Colonic mucosa (tissue), 4 donors: Measurements from ENCODE around the gene THBS2. TPM values are rescaled to one million over a fixed set of nuclear protein-coding genes. Genes with fewer than 3 reads are reported as not detected.

Experiments
- DNase-seq: peaks from one replicate; pipeline ENCODE4 v3.0.0-alpha.2; 2020
- H3K27ac ChIP-seq: fragments of 200-600 bp; one replicate; pipeline ENCODE4 v1.8.0; 2021
- H3K27me3 ChIP-seq: fragments of 200-600 bp; one replicate; pipeline ENCODE4 v1.8.0; 2021
- H3K36me3 ChIP-seq: fragments of 200-600 bp; one replicate; pipeline ENCODE4 v1.8.0; 2021
- H3K4me1 ChIP-seq: fragments of 200-600 bp; one replicate; pipeline ENCODE4 v1.8.0; 2021; ENCODE audit warnings: mild to moderate bottlenecking
- H3K4me3 ChIP-seq: fragments of 200-600 bp; one replicate; pipeline ENCODE4 v1.8.0; 2021
- H3K9ac ChIP-seq, 2 donors: one replicate each; pipeline ENCODE4 v1.7.0; 2013; ENCODE audit warnings: control low read depth in 2 of 2, low read depth in 2 of 2, low read length in 2 of 2
- H3K9me3 ChIP-seq: fragments of 200-600 bp; one replicate; pipeline ENCODE4 v1.8.0; 2021
- intact Hi-C: fragments of 100-400 bp; cut with DNase I; formaldehyde crosslinking; loops from one replicate; pipeline ENCODE4 v1.14.1; 2022
- total RNA-seq, 2 donors: library from RNA; stranded (reverse); fragmentation: NEBNext Ultra II Directional in 1 of 2; extraction: Animal tissue kit (Norgen Biotek cat#: 25700) in 1 of 2; gene quantifications; one replicate each; pipeline ENCODE4 v1.2.1, GENCODE V29; 2021
- TF ChIP-seq, protein P1 (sequence below): fragments of 200-600 bp; IDR thresholded peaks from one replicate; pipeline ENCODE4 v1.8.0; 2022; ENCODE audit warnings: antibody characterized with exemption, mild to moderate bottlenecking
- donor health status: healthy.
- donor health status: DM: no; HTN: no; CAD: no.
- donor health status: DM: no; HTN: no; CAD: no.

THBS2 gene
- total RNA-seq, 2 donors from 2014 or later: 1.9 to 5.3 TPM

DNA sequence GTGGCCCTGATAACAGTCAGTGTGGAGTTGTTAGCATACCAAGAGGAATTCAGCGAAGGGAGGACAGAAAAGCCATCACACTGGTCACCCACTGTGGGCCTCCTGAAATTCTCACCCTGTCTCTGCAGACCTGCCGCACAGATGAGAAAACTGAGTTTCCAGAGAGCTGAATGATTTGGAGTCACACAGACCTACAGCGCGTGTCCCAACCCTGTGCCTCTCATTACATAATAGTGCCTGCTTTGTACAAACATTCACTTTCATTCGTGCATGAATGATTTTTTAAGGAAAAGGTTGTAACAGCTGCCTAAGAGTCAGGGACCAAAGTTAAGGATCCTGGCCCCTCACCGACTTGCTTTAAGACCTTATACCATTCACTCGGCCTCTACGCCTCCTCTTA lies 62.7 kb downstream of the THBS2 start:
- Histone ChIP-seq H3K9ac (no peak overlapping the region), H3K4me1 (no peaks in the 10 kb centered on the region), H3K4me3 (no peak overlapping the region), H3K27ac (no peak overlapping the region), H3K9me3 (no peaks in the 10 kb centered on the region), H3K27me3 (no peaks in the 10 kb centered on the region), H3K36me3 (no peaks in the 10 kb centered on the region)
- intact Hi-C loops: no loop called here
- DNase-seq: no peak
- TF ChIP-seq, protein P1, sequence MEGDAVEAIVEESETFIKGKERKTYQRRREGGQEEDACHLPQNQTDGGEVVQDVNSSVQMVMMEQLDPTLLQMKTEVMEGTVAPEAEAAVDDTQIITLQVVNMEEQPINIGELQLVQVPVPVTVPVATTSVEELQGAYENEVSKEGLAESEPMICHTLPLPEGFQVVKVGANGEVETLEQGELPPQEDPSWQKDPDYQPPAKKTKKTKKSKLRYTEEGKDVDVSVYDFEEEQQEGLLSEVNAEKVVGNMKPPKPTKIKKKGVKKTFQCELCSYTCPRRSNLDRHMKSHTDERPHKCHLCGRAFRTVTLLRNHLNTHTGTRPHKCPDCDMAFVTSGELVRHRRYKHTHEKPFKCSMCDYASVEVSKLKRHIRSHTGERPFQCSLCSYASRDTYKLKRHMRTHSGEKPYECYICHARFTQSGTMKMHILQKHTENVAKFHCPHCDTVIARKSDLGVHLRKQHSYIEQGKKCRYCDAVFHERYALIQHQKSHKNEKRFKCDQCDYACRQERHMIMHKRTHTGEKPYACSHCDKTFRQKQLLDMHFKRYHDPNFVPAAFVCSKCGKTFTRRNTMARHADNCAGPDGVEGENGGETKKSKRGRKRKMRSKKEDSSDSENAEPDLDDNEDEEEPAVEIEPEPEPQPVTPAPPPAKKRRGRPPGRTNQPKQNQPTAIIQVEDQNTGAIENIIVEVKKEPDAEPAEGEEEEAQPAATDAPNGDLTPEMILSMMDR: no peak

DNA sequence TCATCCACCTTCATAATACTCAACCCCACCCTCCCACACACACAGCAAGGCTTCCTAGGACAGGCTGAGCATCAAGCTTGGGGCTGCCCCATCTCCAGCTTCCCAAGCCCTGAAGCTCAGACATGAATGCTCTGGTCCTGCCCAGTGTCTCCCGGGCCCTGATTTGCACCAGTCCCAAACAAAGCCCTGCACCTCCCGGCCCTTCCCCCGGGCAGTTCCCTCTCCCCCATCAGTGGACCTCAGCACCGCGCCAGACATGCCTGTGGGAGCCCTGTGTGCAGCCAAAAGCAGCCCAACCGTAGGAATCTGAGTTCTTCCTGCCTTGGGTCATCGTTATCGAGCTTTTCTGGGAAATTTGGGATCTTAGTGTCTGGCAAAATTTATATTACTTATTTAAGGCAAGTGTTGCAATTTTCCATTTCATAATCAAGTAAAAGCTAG lies 63.5 kb downstream of the THBS2 start:
- TF ChIP-seq, protein P1: no peak
- Histone ChIP-seq H3K36me3 (no peaks in the 10 kb centered on the region), H3K4me1 (no peaks in the 10 kb centered on the region), H3K9ac (no peak overlapping the region), H3K9me3 (no peaks in the 10 kb centered on the region), H3K27me3 (no peaks in the 10 kb centered on the region), H3K4me3 (no peak overlapping the region), H3K27ac (no peak overlapping the region)
- intact Hi-C loops: no loop called here
- DNase-seq: no peak

DNA sequence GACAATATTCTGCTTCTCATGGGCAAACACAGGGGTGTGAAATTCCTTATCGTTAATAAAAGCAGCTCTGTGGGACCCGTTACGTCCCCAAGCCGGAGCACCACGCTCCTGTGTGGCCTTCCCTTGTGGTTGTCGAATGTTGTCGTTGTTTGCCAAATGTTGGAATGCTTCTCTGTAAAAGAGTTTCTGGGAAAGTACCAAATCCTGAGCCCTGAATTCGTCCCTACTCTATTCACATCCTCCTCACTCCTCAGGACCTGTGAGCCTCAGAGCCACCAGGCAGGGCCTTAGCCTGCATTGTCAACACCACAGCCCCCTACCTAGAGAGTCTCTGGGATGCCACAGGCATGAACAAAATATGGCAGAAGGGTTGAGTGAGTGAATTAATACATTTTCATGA lies 64.0 kb downstream of the THBS2 start:
- no peak overlapping the region for H3K9ac ChIP-seq
- no peaks in the 10 kb centered on the region for H3K36me3 ChIP-seq
- intact Hi-C loops: no loop called here
- DNase-seq: no peak
- no peaks in the 10 kb centered on the region for H3K27me3 ChIP-seq
- no peak overlapping the region for H3K4me3 ChIP-seq
- no peak overlapping the region for H3K27ac ChIP-seq
- TF ChIP-seq, protein P1: no peak
- H3K4me1 ChIP-seq: no peaks in the 10 kb centered on the region
- no peaks in the 10 kb centered on the region for H3K9me3 ChIP-seq

DNA sequence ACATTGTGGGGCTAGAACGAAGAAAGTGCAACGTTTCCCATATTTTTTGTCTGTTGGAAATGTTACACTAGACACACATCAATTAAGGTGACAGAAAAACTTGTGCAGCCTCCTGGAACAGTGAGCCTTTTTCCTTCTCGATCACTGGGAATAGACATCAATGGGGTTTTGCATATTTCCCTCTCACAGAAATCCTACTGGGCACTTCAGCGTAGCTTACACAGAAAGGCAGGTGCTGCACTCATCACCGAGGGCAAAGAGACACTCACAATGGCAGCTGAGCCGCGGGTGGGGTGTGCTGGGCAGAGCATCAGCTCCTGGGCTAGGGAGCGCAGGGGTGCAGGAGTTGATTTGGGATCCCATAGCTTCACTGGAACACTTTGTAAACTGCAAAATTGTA lies 64.5 kb downstream of the THBS2 start:
- Histone ChIP-seq H3K4me1 (no peaks in the 10 kb centered on the region), H3K4me3 (no peak overlapping the region), H3K36me3 (no peaks in the 10 kb centered on the region), H3K27ac (no peak overlapping the region), H3K9me3 (no peaks in the 10 kb centered on the region), H3K27me3 (no peaks in the 10 kb centered on the region), H3K9ac (no peak overlapping the region)
- no peak for DNase-seq
- TF ChIP-seq, protein P1: no peak
- intact Hi-C loops: no loop called here

DNA sequence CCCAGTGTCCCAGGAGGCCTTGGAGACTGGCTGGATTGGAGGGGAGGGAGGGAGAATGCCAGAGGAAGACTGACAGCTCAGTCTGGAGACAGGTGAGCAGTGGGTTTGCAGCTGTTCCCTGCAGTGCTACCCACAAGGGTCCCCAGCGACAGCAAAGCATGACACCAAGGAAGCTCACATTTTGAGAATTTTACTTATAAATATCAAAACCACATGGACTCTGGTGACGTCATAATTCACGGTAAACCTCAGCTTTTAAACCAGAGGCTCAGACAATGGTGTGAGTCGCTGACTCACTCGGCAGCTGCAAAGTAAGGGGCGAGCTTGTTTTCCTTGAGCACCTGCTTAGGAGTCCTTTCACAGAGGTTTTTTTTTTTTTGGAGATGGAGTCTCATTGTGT lies 65.2 kb downstream of the THBS2 start:
- intact Hi-C loops: no loop called here
- Histone ChIP-seq H3K27me3 (no peaks in the 10 kb centered on the region), H3K4me1 (no peaks in the 10 kb centered on the region), H3K27ac (no peak overlapping the region), H3K4me3 (no peak overlapping the region), H3K9ac (no peak overlapping the region), H3K9me3 (no peaks in the 10 kb centered on the region), H3K36me3 (no peaks in the 10 kb centered on the region)
- DNase-seq: no peak
- TF ChIP-seq, protein P1: no peak

DNA sequence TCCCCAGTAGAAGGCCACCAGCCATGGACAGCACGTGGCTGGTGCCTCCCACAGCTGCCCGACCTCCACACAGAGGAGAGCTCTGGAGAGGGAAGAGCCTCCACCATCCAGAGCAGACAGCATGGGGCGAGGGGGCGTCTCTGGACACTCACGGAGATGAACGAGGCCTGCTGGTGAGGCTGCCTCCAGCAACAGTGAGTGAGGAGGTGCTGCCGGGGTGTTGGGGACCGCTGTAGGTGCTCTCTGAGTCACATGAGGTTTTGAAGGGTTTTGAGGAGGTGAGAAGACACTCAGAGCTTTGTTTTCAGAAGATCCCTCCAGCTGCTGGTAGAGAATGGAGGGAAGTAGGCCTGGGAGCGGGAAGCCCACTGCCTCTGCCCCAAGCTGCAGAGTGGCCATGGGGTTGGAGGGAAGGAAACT lies 65.6 kb downstream of the THBS2 start:
- Histone ChIP-seq H3K9ac (no peak overlapping the region), H3K4me1 (no peaks in the 10 kb centered on the region), H3K27me3 (no peaks in the 10 kb centered on the region), H3K9me3 (no peaks in the 10 kb centered on the region), H3K36me3 (no peaks in the 10 kb centered on the region), H3K27ac (no peak overlapping the region), H3K4me3 (no peak overlapping the region)
- no peak for DNase-seq
- intact Hi-C loops: no loop called here
- TF ChIP-seq, protein P1: no peak
